OCI-LY7 (cell line): ENCODE measurements around the gene GAPDH.

Source experiments
- CTCF ChIP-seq: fragments of 200-600 bp; sonication (generic); conservative IDR thresholded peaks from 2 replicates; pipeline ENCODE4 v1.5.1; 2014; ENCODE audit warnings: mild to moderate bottlenecking, antibody characterized with exemption, low read length, moderate library complexity, mixed read lengths
- EZH2phosphoT487 ChIP-seq: fragments of 200-600 bp; sonication (generic); IDR thresholded peaks from 2 replicates; pipeline ENCODE4 v1.6.1; 2018; ENCODE audit warnings: low read depth, borderline replicate concordance, mild to moderate bottlenecking, mixed run types, antibody characterized with exemption, low read length, moderate library complexity, mixed read lengths

GRCh38 chr12:6532051-6532926 lies 2.0 kb upstream of the GAPDH start:
- TF ChIP-seq CTCF (no peak), EZH2phosphoT487 (no peak)
